HG03378 (cell line): ENCODE measurements around the gene METTL23.
A peak's percentile ranks its signal among the peaks of the same experiment; 100 is the strongest.
"Not testable (repeated sequence)": the region's sequence is repeated elsewhere in the genome, so short reads cannot be mapped to it uniquely, and the experiment has no call there.

Experiments
- ATAC-seq: cut with Tn5 transposase; IDR thresholded peaks from one replicate; pipeline ENCODE4 v1.9.1; 2021; ENCODE audit warnings: mild to moderate bottlenecking, moderate library complexity; ENCODE audit not compliant: unreplicated experiment

METTL23 gene

DNA sequence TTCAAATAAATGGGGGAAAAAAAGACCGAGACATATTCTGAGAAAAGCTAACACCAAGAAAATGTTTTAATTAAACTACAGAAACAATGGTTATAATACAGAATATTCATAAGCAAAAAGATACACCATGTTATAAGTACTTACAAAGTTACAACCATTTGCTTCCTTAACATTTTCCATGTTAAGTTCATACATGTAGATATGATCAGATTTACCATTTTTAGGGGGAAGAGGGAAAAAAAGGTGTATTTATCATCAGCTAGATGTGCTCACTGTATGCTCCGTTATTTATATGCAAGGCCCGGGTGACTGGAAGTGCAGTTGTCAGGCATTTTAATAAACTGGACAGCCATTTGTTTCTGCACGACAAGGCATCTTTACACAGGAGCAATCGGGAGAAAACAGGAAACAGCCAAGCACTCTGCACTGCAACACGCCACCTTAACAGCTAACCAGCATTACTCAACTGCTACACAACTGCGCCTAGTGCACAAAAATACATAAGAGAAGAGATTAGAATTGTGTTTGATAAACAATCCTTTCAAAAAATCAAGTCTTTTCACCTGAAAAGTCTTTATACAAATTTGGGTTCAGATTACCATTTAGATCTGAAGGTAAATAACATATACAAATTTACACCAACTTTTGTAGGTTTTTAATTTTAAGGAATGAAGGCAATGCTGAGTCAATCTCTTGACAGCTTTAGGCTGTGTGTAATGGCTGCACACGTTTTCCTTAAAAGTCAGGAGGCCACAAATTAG, 7.6 kb downstream of the METTL23 start:
- no peak for ATAC-seq

DNA sequence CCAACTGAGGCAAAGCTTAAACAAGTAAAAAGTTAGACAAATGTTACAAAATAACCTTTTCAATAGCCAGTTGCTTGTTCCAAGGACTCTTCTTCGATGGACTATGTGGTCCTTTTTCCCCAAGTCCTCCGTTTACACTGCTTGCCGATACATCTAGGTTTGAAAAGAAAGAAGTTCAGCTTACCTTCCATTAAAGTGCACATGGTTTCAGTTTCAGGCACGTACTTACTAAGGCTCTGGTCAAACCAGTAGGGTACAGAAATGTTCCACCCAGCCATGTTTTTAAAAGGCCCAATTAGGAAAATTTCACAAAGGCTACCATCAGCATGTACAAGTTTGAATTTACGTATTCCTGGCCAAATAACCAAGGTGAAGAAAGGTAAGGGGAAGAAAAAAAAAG, 8.4 kb downstream of the METTL23 start:
- ATAC-seq: no peak

DNA sequence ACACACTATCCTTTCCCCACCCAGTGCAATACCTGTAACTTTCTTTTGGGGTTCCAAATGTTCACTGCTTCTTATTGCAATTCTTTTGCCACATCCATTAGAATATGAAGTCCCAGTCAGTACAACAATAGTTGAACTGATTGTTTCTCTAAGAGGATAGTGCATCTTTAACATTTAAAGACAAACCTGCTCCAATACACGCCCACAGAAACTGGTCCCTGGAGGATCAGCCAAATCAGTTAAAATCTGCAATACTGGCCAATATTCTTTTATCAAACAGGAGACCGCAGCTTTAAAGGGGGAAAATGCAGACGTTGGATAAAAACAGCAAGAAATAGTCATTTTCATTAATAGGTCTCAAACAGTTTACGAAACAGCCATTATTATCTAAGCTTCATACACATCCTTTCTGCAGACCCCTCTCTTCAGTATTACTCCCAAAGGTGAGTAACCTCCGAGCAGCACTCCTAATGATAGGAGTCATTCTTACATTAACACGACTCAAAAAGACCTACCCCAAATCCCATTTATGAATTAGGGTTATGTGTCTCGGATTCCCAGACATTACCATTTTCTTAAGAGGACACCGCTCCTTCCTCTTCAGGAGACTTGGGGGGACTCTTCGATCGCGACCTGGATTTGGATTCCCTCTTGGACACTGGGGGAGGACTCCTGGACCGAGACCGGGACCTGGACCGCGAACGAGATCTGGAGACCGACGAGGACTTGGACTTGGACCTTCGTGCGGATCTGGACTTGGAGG, 9.1 kb downstream of the METTL23 start:
- no peak for ATAC-seq

DNA sequence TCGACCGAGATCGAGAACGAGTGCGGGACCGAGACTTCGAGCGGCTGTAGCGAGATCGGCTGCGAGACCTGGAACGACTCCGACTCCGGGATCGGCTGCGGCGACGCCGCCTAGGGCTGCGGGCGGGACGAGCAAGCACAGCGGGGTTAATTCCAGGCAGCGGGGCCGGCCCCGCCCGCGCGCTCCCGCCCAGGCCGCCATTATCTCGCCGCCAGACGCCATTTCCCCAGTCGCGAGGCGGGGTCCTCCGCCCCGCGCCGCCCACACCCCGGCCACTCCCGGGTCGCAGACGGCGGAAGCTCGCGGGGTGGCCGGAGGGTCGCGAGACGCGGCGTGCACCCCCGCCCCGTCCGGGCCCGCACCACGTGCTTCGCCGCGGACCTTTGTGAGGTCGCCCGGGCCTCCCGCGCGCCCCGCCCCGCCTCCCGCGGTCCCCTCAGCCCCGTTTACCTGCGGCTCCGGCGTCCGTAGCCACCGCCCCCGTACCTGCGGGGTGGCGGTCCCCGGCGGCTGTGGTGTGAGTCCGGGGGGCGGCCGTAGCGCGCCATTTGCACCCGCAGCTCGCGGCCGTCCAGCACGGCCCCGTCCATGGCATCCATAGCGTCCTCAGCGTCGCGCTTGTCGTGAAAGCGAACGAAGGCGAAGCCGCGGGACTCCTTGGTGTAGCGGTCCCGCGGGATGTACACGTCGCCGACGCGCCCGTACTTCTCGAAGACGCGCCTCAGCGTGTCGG, 9.9 kb downstream of the METTL23 start:
- no peak for ATAC-seq

DNA sequence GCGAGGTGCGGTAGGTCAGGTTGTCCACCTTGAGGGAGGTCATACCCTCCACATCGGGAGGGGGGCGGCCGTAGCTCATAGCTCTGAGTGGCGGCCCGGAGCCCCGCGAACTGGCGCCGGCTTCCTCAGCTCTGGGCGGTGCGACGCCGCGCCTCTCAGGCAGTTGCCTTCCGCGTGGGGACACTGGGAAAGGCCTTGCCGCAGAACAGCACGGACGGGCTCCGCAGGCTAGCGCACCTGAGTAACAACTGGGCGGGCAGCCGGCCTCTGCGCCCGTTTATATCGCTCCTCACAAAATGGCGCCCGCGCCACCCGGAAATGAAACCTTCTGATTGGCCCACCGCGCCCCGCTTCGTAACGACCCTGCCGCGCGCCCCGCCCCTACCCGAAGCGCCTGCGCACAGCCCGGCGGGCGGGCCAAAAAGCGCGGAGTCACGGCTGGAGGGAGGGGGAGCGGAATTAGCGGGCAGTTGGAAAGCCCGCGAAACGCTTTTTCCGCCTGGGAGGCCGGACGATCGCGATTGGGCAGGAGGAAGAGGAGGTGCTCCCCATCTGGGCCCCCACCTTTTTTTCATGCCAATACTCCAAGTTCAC, 10.5 kb downstream of the METTL23 start, which contains the start of gene SRSF2:
TSS of gene SRSF2 (minus strand) at position 250 of the 594 bp plus-strand sequence. CDS start at position 79, 171 bp downstream.
- peak; percentile 69 for ATAC-seq

DNA sequence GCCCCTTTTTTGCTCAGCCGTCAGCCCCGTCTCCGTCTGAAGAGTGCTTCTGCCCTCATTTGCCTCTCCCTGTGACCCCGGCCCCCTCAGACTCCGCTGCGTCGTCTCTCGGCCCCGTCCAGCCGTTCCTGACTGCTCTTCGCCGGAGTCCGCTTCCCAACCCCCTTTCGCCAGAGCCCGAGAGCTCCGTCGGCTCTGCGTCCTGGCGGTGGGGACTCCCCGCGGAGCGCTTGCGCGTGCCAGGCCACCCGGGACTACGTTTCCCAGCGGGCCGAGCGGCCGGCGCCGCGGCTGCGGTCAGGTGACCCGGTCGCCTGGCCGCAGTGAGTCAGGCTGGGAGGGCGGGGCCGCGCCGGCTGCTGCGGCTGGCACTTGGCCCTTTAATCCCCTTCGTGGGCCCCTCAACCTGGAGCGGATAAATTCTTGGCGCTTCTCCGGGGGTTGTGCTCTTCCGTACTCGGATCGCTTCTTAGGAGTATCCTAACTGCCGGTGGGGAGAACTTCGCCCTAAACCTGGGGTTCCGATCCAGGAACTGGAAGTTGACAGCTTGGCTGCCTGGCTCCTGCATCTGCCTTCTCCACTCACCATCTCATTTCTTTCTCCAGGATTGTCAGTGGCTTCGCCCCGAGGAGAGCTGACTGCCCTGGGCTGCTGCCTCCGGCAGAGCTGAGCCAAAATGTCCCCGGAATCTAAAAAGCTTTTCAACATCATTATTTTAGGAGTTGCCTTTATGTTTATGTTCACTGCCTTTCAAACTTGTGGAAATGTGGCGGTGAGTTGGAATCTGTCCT, 11.2 kb downstream of the METTL23 start, which contains the start of gene MFSD11:
TSS of gene MFSD11 (plus strand) at position 444 of the 792 bp plus-strand sequence. CDS start at position 678, 234 bp downstream.
- ATAC-seq: peak; percentile 33

DNA sequence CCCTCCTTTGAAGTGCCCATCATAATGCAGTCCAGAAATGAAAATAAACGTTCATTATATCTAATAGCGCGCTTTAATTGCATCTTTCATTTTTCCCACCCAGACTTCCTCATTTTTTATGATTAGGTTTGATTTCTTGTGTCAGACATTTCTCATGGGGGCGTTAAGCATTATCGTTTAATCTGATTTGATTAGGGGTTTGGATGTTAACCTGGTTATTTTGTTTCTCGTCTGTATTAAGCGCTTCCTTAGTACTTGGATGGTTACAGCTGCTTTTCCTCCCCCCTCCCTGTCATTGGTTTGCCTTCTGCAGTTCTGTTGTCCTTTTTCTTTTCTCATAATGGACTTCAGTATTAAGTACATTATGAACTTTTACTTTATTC, 11.8 kb downstream of the METTL23 start:
- ATAC-seq: no peak

DNA sequence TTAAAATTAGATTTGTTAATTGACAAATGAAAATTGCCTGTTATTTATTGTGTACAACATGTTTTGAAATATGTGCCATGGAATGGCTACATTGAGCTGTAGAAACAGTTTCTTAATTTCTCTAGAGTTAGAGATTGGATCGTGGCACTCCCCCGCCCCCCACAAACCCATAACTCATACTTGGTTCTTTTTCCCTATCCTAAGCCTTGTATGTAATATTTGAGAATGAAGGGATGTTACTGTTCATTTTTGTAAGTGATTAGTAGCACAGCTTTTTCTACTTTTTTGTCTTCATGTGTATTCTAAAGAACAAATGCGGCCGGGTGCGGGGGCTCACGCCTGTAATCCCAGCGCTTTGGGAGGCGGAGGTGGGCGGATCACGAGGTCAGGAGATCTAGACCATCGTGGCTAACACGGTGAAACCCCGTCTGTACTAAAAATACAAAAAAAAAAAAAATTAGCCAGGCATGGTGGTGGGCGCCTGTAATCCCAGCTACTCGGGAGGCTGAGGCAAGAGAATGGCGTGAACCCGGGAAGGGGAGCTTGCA, 13.0 kb downstream of the METTL23 start:
- not testable (repeated sequence) for ATAC-seq

DNA sequence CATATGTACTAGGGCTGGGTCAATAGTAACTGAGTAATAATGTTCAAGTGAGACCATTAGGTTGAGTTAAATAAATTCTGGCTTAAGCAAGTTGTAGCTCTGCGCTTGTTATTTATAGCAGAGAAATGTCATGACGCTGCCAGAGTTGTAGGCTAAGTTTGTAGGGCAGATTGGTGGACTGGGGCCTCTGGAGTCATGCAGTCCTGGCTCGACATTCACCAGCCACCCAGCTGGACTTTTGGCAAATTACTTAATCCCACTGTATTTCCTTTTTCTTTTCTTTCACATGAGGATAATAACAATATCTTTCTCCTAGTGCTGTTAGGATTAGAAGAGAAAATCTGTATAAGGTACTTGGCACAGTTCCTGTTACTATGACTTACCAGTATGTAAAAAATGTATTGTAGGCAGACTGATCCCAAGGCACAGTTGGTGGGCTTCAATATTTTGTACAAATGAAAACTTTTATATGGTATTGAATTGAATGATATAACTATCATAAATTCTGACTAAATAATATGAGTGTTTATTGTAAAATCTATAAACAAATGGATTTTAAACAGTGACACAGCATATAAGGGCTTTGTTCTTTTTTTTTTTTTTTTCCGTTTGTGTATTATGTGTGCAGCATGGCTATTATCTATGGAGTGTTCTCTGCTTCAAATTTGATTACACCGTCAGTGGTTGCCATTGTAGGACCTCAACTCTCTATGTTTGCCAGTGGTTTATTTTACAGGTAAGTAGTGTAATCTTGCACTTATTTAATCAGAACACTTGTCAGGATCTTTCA, 13.9 kb downstream of the METTL23 start:
- ATAC-seq: no peak

DNA sequence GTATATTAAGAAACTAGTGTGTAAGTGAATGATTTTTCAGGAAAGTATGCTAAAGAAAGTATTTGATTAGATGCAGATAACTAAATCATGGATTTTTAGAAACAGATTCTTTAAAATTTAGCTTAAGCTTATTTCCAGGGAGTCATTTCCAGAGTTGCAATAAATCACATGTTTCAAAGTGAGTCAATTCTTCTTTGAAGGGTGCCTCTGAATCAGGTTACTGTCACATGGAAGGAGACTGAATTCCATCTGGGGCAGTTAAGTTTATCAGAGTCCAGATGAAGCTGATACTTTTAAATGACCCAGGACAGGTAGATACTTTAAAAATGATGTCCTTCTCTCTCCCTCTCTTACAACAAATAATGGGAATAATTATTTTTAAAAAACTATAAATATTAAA, 16.3 kb downstream of the METTL23 start:
- no peak for ATAC-seq

DNA sequence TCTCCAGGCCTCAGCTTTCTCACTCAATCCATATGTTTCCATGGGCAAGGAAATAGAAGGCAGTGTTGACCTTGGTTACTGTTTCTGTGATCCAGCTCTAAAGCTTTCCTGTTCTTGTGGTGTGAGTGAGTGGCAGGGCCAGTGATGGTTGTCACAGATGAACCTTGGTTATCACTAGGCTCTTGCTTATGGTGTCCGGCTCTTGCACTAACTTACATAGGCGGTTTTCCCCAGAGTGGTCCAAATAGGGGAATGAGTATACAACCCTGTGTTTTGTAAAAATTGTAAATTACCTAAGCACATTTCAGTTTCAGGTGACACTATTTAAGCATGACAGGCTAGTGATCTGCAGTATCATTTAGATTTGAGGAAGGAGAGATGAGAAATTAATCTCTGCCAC, 18.1 kb downstream of the METTL23 start:
- no peak for ATAC-seq

DNA sequence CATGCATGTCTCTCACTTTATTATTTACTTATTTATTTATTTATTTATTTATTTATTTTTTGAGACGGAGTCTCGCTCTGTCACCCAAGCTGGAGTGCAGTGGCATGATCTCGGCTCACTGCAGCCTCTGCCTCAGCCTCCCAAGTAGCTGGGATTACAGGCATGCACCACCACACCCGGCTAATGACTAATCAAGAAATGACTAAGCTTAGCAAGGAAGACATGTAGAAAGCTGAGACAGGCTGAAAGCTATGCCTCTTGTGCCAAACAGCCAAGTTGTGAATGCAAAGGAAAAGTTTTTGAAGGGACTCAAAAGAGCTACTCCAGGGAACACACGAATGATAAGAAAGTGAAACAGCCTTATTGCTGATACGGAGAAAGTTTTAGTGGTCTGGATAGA, 19.1 kb downstream of the METTL23 start:
- ATAC-seq: not testable (repeated sequence)

DNA sequence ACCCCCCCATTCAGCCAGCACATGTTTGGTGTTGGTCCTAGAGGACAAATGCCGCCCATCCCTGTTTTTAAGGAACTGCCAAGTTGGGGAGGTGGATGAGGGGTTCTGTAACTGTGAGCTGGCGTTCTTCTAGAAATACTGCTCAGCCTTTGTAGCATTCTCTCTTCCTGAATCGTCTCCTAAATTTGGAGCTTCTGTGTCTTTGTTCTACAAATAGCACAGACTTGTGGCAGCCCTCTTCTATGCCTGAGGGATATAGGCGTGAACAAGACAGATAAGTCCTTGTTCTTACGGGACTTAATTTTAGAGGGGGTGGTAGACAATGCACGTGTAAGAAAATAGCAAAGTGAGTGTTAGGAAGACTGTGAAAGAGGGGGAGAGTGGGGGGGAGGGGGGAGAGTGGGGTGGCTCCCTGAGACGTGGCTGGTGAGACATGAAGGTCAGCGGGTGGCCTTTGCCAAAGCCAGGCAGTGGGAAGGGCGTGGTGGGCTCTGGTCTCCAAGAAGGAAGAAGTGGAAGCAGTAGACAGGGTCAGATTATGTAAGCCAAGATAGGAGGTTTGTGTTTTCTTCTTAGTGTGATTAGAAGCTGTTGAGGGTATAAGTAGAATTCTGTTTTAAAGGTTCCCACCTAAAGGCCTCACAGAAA, 21.2 kb downstream of the METTL23 start:
- ATAC-seq: no peak

DNA sequence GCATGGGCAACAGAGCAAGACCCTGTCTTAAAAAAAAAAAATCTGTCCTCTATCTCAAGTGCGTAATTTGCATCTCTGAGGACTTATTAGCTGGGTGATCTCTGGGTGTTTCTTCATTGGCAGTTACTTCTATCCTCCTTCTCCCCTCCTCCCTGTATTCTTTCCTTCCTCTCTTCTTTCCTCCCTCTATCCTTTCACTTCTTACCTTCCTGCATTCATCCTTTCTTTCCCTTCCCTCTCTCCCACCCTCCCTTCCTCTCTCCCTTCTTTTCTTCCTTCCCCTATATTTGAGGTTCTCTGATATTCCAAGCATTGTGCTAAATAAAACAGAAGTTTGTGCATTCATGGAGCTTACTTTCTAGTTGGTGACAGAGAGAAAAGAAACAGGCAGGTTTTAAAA, 22.0 kb downstream of the METTL23 start:
- ATAC-seq: no peak

DNA sequence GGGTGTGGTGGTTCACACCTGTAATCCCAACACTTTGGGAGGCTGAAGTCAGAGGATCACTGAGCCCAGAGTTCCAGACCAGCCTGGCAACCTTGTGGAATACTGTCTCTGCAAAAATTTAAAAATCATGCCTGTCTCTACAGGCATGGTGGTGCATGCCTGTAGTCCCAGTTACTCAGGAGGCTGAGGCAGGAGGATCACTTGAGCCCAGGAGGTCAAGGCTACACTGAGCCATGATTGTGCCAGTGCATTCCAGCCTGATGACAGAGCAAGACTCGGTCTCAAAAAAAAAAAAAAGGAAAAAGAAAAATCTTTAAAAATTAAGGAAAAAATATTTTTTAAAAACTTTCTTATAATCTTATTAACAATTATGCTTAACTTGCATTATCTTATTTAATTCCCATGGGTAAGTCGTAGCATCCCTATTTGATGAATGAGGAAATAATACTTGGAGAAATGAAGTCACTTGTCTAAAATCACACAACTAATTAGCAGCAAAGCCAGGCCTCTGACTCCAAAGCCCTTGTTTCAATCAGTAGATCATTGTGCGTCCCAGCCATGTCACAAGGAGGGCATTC, 24.9 kb downstream of the METTL23 start:
- ATAC-seq: no peak

DNA sequence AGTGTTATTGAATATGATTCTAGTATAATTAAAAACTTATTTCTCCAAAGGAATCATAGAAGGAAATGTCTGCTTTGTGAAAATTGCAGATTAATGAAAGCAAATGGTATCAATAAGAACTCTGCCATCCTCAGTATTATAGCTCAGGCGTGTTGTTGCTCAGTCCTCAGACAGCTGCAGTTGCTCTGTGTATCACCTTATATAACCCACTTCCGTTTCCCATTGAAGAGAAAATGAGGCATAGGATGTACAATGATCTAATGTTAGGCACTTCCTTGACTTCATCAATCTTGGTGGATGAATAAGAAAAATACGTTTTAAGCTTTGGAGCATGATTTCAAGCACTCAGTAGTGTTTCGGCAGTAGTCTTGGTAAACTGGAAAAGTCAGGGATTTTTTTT, 25.4 kb downstream of the METTL23 start:
- no peak for ATAC-seq

DNA sequence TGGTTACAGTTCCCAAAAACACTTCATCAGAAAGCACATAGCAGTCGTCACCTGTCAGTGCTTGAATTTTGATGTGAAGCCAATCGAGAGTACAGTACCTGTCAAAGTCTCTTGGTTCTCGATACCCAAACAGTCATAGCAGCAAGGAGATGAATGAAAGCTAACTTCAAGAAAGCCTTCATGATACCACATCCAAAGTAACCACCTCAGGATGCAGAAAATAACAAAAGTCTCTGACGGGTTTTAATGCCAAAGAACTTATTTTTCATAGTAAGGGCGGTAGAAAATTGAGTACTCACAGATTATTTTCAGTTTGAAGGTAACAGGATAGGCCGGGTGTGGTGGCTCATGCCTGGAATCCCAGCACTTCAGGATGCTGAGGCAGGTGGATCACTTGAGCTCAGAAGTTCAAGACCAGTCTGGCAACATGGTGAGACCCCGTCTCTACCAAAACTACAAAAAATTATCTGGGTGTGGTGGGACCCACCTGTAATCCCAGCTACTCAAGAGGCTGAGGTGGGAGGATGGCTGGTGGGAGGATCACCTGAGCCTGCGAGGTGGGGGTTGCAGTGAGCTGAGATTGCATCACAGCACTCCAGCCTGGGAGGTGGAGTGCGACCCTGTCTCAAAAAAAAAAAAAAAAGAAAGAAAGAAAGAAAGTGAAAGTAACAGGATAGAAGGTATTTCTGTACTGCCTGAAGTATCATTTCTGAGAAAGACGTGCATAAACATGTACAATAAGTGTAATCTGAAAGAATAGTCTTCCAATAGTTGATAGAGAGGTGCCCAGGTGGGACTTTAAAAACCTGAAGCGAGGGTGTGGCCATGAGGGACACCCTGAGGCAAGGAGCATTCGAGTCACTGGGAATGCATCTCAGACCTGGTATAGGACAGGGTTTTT, 26.7 kb downstream of the METTL23 start:
- ATAC-seq: no peak
